Measurements from ENCODE around the gene VWA8. TPM values are rescaled to one million over a fixed set of nuclear protein-coding genes. Genes with fewer than 3 reads are reported as not detected.

VWA8 gene
- total and polyA plus RNA-seq, 2 of the 8 experiments (the other 6 are each of a cell fraction or from before 2014, with no cell fraction given) = 5.9 to 19.6 TPM

- no peak for FAIRE-seq
These were observed 46.9 kb upstream of the VWA8 start for GRCh38 chr13:42007844-42008243.

More at GRCh38 chr13:42007844-42008243, 46.9 kb upstream of the VWA8 start:
- no peak for DNase-seq (ENCODE audit: low read depth in 1 of 2, low spot score in 2 of 2)
- TF ChIP-seq HDAC2 (IDR thresholded peaks at IDR 0.05; ENCODE audit: borderline replicate concordance in 1 of 2, low read depth in 2 of 2, low read length in 2 of 2) = no peak
- no peak for TF ChIP-seq TAF1 (IDR thresholded peaks at IDR 0.05; ENCODE audit: low read depth, low read length)
- no peak for TF ChIP-seq KDM4A (IDR thresholded peaks at IDR 0.05; ENCODE audit: low read depth, low read length, severe bottlenecking)
- TF ChIP-seq RBBP5 (IDR thresholded peaks at IDR 0.05; ENCODE audit: borderline replicate concordance, low read depth, low read length) = no peak
- TF ChIP-seq TCF12 (IDR thresholded peaks at IDR 0.05; ENCODE audit: low read depth, low read length) = no peak
- no peak for TF ChIP-seq CHD2 (IDR thresholded peaks at IDR 0.05; ENCODE audit: low read length)
- no peak for TF ChIP-seq RNF2 (IDR thresholded peaks at IDR 0.05; ENCODE audit: borderline replicate concordance, low read depth, low read length, missing control alignments, poor library complexity, severe bottlenecking)
- TF ChIP-seq BCL11A (IDR thresholded peaks at IDR 0.05; ENCODE audit: low read depth in 2 of 2, low read length in 2 of 2) = no peak
- no peak for TF ChIP-seq EP300 (IDR thresholded peaks at IDR 0.05; ENCODE audit: borderline replicate concordance in 1 of 2, low read depth in 2 of 2, low read length in 2 of 2)
- no peak for TF ChIP-seq NANOG (IDR thresholded peaks at IDR 0.05; ENCODE audit: insufficient read depth, low read depth, low read length, poor library complexity, severe bottlenecking)
- no peak for TF ChIP-seq EGR1 (IDR thresholded peaks at IDR 0.05; ENCODE audit: borderline replicate concordance, low read depth, low read length)
- no peak for TF ChIP-seq SIRT6 (IDR thresholded peaks at IDR 0.05; ENCODE audit: low read length)
- TF ChIP-seq SRF (IDR thresholded peaks at IDR 0.05; ENCODE audit: low read depth, low read length) = no peak
- no peak for TF ChIP-seq KDM5A (IDR thresholded peaks at IDR 0.05; ENCODE audit: low read length)
- Histone ChIP-seq H4K20me1 (replicated peaks in 1 of 2; ENCODE audit: control insufficient read depth in 1 of 2, insufficient read depth in 2 of 2, low read length in 2 of 2) (no peaks in the 10 kb centered on the region), H3K4ac (replicated peaks; ENCODE audit: insufficient read length, low read depth, low read length) (no peak overlapping the region), H3K4me2 (ENCODE audit: insufficient read depth in 1 of 2, low read depth in 2 of 2, low read length in 2 of 2) (no peak overlapping the region), H3K23ac (ENCODE audit: insufficient read length) (no peak overlapping the region), H3K56ac (replicated peaks; ENCODE audit: insufficient read length, low read depth, low read length) (no peak overlapping the region), H3K27ac (ENCODE audit: low read depth, low read length) (no peak overlapping the region), H2AK5ac (ENCODE audit: low read depth, low read length) (no peak overlapping the region), H2BK20ac (ENCODE audit: low read length) (no peak overlapping the region), H3K79me1 (ENCODE audit: low read depth, low read length) (no peaks in the 10 kb centered on the region), H3K27me3 (replicated peaks in 1 of 4; ENCODE audit: control insufficient read depth in 3 of 4, extremely low read depth in 1 of 4, insufficient read depth in 3 of 4, low read length in 3 of 4) (no peaks in the 10 kb centered on the region), H3K14ac (ENCODE audit: insufficient read length) (no peak overlapping the region), H3K4me3 (ENCODE audit: extremely low read depth in 1 of 4, insufficient read depth in 2 of 4, low read depth in 3 of 4, low read length in 4 of 4) (no peak overlapping the region), H4K5ac (ENCODE audit: insufficient read length, low read depth, low read length) (no peak overlapping the region), H2AFZ (ENCODE audit: low read length) (no peak overlapping the region), H2BK120ac (replicated peaks; ENCODE audit: low read depth, low read length) (no peak overlapping the region), H4K91ac (replicated peaks; ENCODE audit: insufficient read length, low read length) (no peak overlapping the region), H3K4me1 (replicated peaks in 1 of 4; ENCODE audit: control insufficient read depth in 3 of 4, insufficient read depth in 4 of 4, low read length in 3 of 4) (peaks cover 3 to 5% (median 4%) of the 10 kb centered on the region in 4 experiments), H3K9ac (replicated peaks in 1 of 4; ENCODE audit: extremely low read depth in 1 of 4, low read depth in 3 of 4, low read length in 3 of 4) (no peak overlapping the region), H4K8ac (ENCODE audit: extremely low read depth, insufficient read depth, low read length) (no peak overlapping the region), H2BK15ac (ENCODE audit: low read length) (no peak overlapping the region), H3K36me3 (ENCODE audit: control insufficient read depth in 2 of 4, insufficient read depth in 4 of 4, low read length in 3 of 4) (no peaks in the 10 kb centered on the region), H3K18ac (ENCODE audit: extremely low read depth, low read length) (no peak overlapping the region), H2BK12ac (ENCODE audit: low read depth, low read length) (no peak overlapping the region), H2BK5ac (ENCODE audit: low read depth, low read length) (no peak overlapping the region), H3K9me3 (ENCODE audit: insufficient read depth in 2 of 2, low read depth in 1 of 2, low read length in 1 of 2) (no peaks in the 10 kb centered on the region), H3K79me2 (ENCODE audit: control insufficient read depth in 1 of 2, insufficient read depth in 2 of 2, low read length in 2 of 2) (no peaks in the 10 kb centered on the region), H3K23me2 (ENCODE audit: low read depth, low read length) (no peaks in the 10 kb centered on the region; the same call in 1 of the 2 replicates)
- 86% methylated on average over 1 of the region's 1 CpG; no CpG with 5 or more reads in 1 of the 2 experiments for WGBS, 2 experiments (ENCODE audit: extremely low coverage in 1 of 2, insufficient coverage in 1 of 2, insufficient read length in 1 of 2, insufficient replicate concordance in 2 of 2, low coverage in 1 of 2, low lambda C conversion rate in 2 of 2, missing lambda C conversion rate in 1 of 2)
- ChIA-PET POLR2A (ENCODE audit: partially characterized antibody) (no interaction called here), CTCF (ENCODE audit: partially characterized antibody) (no interaction called here)
